ENCODE measurements around the gene KCTD16.

The KCTD16 gene

DNA sequence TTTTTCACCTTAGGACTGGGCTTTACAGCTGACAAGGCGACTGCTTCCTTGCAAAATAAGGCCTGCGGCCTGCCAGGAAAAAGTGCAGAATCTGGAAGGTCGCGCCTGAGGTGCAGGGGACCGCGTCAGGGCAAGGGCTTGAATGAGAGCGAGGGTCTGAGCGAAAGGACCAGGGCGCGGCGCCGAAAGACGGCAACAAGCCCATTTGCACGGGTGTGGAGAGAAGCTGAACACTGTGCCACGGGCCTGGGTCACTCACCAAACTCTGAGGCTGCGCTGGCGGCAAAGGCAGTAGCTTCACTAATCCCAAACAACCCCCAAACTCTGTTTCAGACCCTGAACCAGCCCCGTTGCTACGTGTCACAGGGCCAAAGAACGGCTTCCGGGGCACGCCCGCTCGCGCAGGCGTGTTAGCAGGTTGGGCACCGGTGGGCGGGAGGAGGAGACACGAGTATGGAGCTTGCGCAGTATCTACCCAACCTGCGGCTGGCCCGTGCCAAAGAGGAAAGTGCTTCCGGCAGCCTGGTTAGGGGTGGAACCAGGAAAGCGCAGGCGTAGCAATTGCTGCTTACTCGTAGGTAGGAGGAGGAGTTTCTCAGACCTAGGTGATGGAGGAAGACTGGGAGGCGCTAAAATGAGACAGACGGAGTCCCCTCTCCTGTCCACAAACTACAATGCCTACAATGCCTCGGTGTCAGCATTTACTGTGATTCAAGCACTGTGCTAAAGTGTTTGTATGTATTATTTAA lies at the start of gene KCTD16, which contains the start of gene YIPF5:
Gene KCTD16 (plus strand): TSS at position 598 of the 749 bp plus-strand sequence.
Gene YIPF5 (minus strand): TSS at position 384 of the 749 bp plus-strand sequence. CDS start 704 bp downstream, outside the sequence.
- FAIRE-seq: peak; percentile 96
- DNase-seq (ENCODE audit: low spot score): peak; percentile 98

- FAIRE-seq (no peak), DNase-seq (ENCODE audit: low spot score) (no peak)
Measured at GRCh38 chr5:144121577-144121976, 49.1 kb upstream of the KCTD16 start.

DNA sequence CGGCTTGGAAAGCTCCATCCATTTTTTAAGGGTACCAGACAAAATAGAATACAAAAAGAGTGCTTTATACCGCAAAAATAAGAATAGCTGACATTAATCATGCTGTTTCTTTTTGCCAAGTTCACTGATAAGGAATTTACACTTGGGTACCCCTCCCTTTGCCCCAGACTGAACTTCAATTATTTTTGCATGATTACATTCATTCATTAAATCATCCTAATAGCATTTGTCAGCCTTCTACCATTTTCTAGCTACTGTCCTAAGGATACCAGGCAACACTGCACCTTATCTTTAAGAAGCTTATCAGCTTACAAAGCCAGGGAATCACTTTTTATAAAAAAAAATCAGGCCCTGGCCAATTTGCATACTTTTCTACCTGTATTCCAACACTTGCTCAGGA lies 48.6 kb upstream of the KCTD16 start:
- DNase-seq (ENCODE audit: low spot score) (no peak), FAIRE-seq (no peak)

DNA sequence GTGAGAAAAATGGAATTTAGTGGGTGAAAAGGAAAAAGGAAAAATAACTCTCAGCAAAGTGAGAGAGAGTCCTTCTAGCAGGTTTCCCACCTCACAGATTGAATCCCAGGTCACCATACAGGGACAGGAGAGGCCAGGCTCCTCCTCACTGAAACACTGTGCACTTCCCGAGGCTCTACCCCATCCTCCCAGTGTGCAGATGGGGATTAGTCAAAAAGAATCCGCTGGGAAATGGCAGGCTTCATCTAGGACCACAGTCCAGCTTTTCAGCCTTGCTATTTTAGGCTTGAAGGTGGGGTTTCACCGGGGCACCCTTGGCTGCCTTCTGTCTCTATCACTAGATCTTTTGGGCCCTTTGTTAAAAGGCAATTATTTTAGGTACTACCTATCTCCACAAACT lies 48.0 kb upstream of the KCTD16 start:
- no peak for DNase-seq (ENCODE audit: low spot score)
- no peak for FAIRE-seq

- FAIRE-seq (no peak), DNase-seq (ENCODE audit: low spot score) (no peak)
Measured at GRCh38 chr5:144125163-144125726, 45.4 kb upstream of the KCTD16 start.

- no peak for FAIRE-seq
Measured at GRCh38 chr5:144126707-144127106, 44.0 kb upstream of the KCTD16 start.

DNA sequence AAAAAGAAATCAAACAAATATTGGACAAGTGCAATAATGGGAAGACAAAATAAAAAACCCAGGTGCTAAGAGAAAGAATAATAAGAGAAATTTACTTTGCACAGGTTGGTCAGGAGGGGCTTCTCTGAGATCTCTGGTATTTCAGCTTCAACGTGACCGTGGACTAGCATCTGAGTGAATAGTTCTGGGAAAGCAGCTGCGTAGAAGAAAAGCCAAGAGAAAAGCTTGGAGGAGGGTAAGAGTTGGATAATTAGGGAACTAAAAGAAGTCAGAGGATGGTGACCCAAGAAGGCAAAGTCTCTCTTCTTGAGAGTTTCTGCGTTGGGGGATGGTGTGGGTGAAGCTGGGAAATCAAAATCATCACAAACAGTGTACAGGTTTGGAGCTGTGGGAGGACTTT lies 41.8 kb upstream of the KCTD16 start:
- FAIRE-seq (no peak), DNase-seq (ENCODE audit: low spot score) (no peak)

More at GRCh38 chr5:144126707-144127106, 44.0 kb upstream of the KCTD16 start:
- no peak for DNase-seq (ENCODE audit: low spot score)

DNA sequence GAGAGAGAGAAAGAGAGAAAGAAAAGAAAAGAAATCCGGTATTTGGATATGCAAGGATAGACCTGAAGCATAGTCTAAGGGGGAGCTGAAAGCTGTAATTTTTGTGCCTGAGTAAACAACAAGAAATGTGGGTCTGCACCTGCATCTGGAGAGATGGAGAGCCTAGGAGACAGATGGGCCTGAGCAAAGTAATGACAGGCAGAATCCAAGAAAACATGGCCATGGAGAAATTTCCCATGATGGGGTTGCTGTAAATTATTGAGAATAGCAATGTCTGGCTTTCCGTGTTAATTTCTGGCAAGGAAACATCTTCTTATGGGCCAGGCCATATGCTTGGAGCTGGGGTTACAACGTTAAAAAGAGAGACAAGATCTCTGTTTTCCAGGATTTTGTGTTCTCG lies 40.4 kb upstream of the KCTD16 start:
- no peak for FAIRE-seq
- DNase-seq (ENCODE audit: low spot score): no peak

- DNase-seq (ENCODE audit: low spot score) (no peak), FAIRE-seq (no peak)
Measured at GRCh38 chr5:144131261-144131660, 39.4 kb upstream of the KCTD16 start.

DNA sequence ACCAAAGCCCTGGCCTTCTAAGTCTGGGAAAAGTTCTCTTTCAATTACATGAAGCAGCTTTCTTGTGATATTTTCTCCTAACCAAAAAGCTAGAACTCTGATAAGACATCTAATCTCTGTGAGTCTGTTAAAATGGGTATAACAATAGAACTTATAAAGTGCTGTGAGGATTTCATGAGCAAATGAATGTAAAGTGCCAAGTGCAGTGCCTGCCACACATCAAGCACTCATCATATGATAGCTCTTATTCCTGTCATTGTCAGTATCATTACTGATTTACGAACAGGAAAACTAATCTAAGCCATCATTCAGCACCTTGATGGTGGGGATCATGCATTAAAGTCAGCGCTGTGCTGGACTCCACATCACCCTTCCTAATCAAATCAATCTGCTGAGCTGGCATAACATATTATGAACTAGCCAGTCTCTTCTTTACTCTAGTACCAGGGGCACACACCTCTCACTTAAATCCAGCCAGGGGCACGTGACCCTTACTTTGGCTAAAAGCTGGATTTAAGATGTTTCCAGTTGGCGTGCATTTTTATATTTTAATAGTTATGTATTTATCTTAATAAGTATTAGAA lies 37.5 kb upstream of the KCTD16 start:
- DNase-seq (ENCODE audit: low spot score) (no peak), FAIRE-seq (no peak)

DNA sequence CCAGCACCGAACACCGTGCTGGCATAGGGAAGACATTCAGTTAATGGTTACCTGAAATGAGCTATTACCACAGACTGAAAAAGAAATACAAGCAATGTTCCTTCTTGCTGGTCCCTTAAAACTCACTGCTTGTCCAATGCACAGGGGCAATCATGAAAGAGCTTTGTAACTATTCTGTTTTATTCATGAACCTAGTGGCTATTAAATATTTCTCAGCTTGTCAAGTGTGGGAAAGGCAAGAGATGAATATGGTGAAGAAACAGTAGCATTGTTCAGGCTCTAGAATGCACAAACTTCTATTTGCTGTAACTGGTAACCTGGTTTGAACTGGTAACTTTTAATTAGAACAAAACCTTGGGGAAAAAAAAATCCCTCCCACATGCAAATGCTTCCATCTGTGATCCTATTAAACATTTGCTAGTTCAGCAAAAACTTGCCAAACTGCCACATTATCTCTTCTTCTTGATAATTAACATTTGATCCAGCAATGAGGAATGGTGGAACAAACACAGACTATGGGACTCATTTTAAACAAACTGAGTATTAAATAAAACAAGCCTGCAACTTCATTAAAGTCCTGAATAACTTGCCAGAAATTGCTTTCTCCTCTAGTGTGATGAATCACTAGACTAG lies 36.4 kb upstream of the KCTD16 start:
- no peak for FAIRE-seq
- no peak for DNase-seq (ENCODE audit: low spot score)

DNA sequence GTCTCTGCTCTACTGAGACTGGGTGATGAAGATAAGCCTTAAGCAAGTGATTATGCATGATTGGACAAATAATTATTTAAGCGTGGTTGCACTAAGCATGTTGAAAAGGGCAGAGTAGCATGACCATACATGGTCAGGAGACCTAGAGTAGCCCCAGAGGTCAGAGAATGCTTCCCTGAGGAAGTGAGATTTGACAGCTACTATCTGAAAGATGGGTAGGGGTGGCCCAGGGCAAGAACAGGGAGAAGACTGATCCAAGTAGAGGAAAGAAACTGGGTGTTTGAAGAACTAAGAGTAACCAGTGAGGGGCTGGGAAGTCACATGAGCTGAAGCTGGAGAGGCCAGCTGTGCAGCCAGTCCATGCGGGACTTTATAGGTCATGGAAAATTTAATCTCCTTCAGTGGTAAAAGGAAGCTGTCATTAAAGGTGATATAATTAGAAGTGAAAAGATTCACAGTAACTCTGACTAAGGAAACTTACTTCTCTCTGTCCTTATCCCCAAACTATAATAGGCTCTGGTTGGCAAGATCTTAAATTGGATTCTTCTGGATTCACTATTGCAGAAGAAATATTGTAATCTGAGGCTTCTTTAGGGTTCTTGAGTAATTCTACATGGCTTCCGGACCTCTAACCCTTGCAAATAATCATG lies 35.4 kb upstream of the KCTD16 start:
- FAIRE-seq (no peak), DNase-seq (ENCODE audit: low spot score) (no peak)

DNA sequence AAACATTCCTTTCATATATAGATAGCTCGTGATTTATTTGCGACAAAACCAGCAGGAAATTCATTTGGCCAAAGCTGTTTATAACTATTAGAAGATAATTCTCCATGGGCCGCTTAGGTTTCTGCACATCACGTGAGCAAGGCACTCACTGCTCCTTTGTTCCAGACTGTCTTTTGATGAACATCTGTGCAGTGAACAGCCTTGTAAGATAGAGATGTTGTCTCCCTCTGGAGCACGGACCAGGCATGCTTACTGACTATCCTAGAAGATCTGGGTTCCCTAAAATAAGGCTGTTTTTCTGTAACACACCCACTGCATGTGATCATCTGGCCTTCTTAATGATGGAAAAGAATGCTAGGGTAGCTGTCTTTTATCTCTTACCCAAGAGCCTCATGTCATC lies 31.1 kb upstream of the KCTD16 start:
- FAIRE-seq: no peak

DNA sequence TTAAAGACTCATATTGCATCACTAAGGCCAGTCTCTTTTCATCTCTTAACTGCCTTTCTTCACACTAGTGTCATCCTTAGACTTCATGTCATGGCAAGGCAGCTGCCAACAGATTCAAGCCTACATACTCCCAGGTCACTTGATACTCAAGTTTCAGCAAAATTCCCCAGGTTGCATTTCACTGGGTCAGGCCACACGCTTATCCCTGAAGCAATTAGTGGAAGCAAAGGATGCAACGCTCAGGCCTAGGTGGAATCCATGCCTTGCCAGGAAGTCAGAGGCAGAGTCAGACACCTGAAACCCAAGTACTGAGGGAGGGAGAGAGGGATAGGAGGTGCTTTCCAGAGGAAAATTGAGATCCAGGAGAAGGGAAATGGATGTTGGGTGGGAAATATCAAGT lies 29.1 kb upstream of the KCTD16 start:
- DNase-seq (ENCODE audit: low spot score) (no peak), FAIRE-seq (no peak)

More for the DNA sequence above, 31.1 kb upstream of the KCTD16 start:
- no peak for DNase-seq (ENCODE audit: low spot score)

DNA sequence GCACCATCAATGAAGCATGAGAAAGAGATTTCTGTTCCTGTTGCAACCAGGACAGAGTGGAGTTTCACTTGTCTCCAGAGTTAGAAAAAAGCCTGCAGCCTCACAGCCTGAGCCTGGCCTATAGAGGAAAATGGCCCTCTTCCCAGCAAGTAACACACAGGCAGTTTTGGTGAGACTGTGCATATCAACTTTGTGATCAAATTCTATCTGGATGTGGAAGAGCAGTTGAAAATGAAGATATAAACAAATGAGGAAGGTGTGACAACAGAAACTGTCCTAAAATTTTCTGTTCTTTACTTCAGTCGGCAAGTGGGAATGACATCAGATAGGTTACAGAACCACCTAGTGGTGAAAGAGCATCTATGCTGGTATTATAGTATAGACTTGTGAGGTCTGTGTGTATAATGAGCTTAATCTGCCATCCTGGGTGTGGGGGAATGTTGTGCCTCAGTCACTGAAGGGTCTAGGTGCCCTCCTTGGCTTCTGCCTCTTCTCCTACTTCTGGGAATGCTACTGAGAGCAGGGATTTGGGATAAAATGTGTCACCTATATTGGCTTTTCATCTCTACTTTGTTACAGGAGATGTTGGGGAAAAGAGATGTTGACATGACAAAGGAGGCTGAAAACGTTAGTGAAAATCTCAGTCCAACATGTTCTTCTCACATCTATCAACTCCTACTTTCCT lies 28.4 kb upstream of the KCTD16 start:
- peak; percentile 53 for DNase-seq (ENCODE audit: low spot score)
- FAIRE-seq: no peak

GRCh38 chr5:144142824-144143162 lies 27.9 kb upstream of the KCTD16 start:
- DNase-seq (ENCODE audit: low spot score): no peak
- no peak for FAIRE-seq

DNA sequence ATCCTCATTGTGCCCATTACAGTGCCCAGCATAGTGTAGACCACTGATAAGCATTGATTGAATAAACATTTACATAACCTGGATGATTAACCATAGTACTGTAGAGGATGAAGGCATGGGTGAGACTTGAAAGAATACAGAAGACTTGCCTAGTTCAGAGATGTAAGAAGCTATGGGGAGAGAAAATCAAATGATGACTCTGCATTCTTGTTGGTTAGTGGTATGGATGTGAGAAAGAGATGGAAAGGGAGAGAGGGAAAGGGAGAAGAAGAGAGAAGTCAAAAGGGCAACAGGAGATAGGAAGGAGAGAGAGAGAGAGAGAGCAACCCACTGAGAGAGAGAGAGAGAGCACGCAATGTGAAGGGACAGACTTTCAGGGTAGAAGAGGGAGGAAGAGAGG lies 27.0 kb upstream of the KCTD16 start:
- FAIRE-seq: no peak

GRCh38 chr5:144144956-144145751 lies 25.5 kb upstream of the KCTD16 start:
- FAIRE-seq: no peak

More for the DNA sequence above, 27.0 kb upstream of the KCTD16 start:
- no peak for DNase-seq (ENCODE audit: low spot score)

DNA sequence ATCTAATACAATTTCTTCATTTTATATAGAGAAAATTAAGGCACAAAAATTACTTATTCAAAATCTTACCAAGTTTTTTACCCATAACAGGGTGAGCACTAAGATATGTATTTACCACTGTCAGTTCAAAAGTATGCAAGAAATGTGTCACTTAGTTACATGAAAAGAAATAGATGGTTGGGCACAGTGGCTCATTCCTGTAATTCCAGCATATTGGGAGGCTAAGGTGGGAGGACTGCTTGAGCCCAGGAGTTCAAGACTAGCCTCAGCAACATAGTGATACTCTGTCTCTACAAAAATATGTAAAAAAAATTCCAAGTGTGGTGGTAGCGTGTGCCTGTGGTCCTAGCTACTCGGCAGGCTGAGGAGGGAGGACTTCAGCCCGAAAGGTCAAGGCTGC lies 19.6 kb upstream of the KCTD16 start:
- no peak for DNase-seq (ENCODE audit: low spot score)
- no peak for FAIRE-seq

More at GRCh38 chr5:144144956-144145751, 25.5 kb upstream of the KCTD16 start:
- no peak for DNase-seq (ENCODE audit: low spot score)

GRCh38 chr5:144156767-144157171 lies 13.9 kb upstream of the KCTD16 start:
- FAIRE-seq: no peak

More at GRCh38 chr5:144156767-144157171, 13.9 kb upstream of the KCTD16 start:
- no peak for DNase-seq (ENCODE audit: low spot score)
